Measurements from ENCODE around the gene SMIM36.

DNA sequence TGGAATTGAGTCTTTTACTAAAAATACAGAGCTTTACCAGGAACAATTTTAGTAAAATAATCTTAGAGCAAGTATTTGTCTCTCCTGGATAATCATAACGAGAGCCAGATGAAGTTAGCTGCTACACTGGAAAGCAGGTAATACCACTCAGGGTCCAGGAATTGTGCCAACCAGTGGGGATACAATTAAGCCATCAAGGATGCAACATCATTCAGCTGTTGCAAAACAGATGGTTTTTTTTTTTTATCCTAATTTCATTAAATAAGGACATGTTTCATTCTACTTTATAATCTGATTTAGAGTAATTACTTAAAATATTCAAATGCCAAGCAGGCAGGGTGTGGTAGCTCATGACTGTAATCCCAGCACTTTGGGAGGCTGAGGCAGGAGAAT, 99.8 kb downstream of the SMIM36 start:
- TF ChIP-seq POLR2AphosphoS5 (IDR thresholded peaks at IDR 0.05; ENCODE audit: insufficient read depth in 1 of 2, low read depth in 1 of 2), result no peak
- no peak for TF ChIP-seq POLR2A (IDR thresholded peaks at IDR 0.05)
- TF ChIP-seq CTCF (IDR thresholded peaks at IDR 0.05), result no peak

All from vagina (tissue), 2 donors.